NT2/D1 (cell line): Measurements from ENCODE around the gene MBTPS1.

Experiments
- SUZ12 ChIP-seq: IDR thresholded peaks from 2 replicates; pipeline ENCODE4 v1.6.1; 2011; ENCODE audit not compliant: insufficient read length, insufficient read depth; ENCODE audit errors: extremely low read depth
- YY1 ChIP-seq: IDR thresholded peaks from 2 replicates; pipeline ENCODE4 v1.6.1; 2011; ENCODE audit not compliant: insufficient read length, insufficient read depth

GRCh38 chr16:84159007-84159406 lies 42.3 kb upstream of the MBTPS1 start:
- no peak for TF ChIP-seq YY1
- TF ChIP-seq SUZ12, result no peak
